DLD1 (cell line): ENCODE data around the gene SLC39A7.
"Not testable (repeated sequence)": the region's sequence is repeated elsewhere in the genome, so short reads cannot be mapped to it uniquely, and the experiment has no call there.

Source experiments
- in situ Hi-C: cut with HindIII; loops from 2 replicates; pipeline ENCODE4 v1.10.0; 2017; ENCODE audit warnings: low sequenced_read_pairs

Gene SLC39A7

GRCh38 chr6:33226503-33227120 lies 25.9 kb downstream of the SLC39A7 start:
- in situ Hi-C loops = not testable (repeated sequence)

DNA sequence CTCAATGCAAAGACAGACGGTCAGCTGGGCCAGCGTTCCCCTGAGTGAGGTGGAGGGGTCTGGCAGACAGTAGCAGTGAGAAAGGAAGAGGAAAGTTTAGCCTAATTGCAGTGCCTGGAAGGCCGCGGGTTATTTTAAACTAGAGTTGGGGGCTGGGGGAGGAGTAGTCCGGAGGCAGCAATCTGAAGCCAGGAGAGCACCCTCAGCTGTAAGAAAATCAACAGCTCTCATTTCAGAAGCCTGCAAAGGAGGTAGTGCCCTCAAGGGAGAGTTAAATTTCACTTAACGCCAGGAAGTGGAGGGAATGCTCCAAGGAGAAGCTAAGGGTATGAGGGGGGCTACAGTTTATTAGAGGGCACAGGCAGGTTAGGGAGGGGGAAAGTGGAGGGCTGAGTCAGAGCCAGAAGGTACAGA lies 34.6 kb downstream of the SLC39A7 start:
- in situ Hi-C loops = no loop called here

GRCh38 chr6:33236328-33236727 lies 35.7 kb downstream of the SLC39A7 start:
- in situ Hi-C loops = no loop called here

GRCh38 chr6:33236852-33237251 lies 36.2 kb downstream of the SLC39A7 start:
- in situ Hi-C loops = no loop called here

DNA sequence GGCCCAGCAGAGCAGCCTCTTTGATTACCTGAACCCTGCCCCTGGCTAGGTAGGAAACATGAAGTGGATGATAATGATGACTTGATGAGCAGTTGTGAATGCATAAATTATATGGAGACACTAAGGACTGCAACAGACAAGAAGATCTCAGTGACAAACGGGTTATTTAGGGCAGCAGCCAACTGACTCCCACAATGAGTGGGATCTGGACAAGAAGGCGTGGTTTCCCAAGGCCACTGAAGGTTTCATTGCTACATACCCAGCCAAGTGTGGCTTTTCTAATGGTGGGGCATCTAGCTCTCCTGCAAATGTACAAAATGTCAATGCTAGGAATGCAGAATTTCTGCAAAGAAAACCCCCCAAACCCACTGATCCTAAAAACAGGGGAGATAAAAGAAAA lies 37.1 kb downstream of the SLC39A7 start:
- in situ Hi-C loops = no loop called here

DNA sequence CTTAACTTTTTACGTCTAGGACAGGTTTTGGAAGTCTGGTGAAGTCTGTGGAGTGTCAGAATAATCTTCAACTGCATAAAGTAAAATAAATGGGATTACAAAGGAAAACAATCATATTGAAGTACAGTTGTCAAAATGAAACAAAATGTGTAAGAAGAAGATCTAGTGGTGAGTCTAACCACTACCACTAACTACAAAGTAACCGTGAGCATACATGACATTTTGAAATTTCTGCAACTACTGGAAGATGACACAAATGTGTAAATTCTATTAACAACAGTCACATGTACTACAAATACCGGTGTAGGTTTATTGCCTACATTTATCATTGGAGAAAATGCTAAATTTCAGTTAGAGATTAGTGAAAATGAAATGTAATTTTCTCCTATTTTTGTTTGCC lies 41.3 kb downstream of the SLC39A7 start:
- in situ Hi-C loops = no loop called here

- in situ Hi-C loops = no loop called here
Observed at GRCh38 chr6:33243476-33243875, 42.8 kb downstream of the SLC39A7 start.

DNA sequence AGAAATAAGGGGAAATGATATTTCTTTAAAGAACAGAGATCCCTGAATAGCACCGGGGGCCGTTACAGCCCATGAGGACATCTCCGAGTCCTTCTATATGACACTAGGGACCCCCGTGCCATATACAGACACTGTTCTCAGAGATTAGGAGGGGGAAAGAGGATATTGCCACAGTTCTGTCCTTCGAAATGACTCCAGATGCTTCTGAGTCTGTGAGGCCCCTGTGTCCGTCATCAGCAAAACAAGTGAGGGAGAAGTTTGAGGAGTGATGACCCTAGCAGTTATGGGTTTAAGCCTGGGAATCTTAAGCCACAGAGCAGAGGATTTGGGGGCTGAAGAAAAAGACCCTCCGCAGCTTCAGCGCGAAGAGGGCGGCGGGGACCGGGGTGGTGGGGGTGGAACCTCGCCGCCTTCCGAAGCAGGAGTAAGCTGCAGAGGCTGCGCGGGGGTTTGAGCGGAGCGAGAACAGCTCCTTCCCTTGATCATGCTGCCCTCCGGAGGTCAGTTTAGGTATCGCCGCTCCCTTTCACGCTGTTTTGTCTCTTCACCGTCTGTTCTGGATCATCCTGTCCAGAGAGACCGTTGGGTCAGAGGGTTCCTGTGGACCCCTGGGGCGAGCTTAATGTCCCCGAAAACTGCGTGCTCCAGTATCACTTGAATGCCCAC lies 47.4 kb downstream of the SLC39A7 start:
- in situ Hi-C loops = no loop called here

DNA sequence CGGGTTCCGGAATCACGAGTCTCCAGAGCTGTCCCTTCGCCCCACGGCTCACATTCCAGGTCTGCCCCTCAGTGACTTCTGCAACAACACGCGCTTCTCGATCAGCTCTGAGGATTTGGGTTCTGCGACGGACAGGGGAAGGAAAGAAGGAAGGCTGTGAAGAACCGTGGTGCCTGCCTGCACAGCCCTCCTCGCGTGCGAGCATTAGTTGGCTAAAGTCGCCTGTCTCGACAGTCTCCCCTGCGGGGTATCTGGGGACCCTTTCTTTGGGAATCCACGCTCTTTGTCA lies 47.9 kb downstream of the SLC39A7 start:
- in situ Hi-C loops = no loop called here

DNA sequence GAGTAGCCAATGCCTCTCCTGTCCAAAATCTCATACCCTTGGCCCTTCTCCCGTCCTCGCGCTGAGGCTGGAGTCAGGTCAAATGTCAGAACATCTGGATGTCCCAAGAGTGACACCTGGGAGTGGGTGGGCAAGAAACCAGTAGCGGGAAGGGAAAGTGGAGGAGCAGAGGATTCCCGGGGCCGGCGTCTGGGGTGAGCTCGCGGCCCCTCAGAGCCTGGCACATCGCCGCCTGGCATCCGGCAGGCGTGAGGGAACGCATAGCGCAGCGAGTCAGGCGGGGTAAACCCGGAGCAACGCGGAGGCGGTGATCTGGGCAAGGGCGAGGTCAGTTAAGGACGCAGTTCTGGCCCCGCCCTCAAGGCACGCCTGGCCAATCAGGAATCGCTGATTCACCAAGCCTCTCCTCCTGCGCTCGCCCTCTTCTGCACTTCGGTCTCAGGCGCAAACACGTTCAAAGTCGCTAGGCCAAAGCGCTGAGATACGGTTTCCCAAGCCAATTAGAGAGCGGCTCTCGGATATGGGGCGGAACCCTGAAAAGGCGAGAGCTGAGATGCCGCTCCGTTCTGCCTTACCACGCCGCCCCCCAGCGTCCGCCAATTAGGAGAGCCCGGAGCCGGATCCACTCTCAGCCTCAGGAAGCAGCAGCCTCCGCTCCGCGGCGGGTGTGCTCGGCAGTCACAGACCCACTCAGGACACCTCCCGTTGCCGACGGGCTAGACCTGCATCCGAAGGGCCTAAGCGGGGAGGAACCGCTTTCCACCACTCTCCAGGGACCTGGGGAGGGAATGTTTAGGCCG lies 48.5 kb downstream of the SLC39A7 start:
- in situ Hi-C loops = no loop called here

- in situ Hi-C loops = loop anchor here (25.0 kb wide), 1 partner anchor 113 kb away; no protein-coding TSS in a partner anchor
Observed at GRCh38 chr6:33249732-33250630, 49.3 kb downstream of the SLC39A7 start.

DNA sequence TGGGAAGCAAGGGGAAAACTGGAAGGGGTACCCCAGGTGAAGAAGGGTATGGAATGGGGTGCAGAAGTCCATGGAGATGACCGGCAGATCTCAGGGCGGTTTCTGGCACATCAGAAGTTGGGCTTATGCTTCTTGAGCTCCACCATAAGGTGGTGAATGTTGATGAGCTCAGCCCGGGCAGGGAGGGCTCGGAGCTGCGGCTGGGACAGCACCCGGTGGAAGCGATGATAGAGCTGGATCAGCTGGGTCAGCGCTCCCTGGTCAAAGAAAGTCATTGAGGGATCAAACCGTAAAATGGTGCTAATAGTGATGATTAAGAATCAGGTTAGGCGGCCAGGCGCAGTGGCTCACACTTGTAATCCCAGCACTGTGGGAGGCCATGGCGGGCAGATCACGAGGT lies 50.1 kb downstream of the SLC39A7 start:
- in situ Hi-C loops = loop anchor here (25.0 kb wide), 1 partner anchor 113 kb away; no protein-coding TSS in a partner anchor

- in situ Hi-C loops = loop anchor here (25.0 kb wide), 1 partner anchor 114 kb away; no protein-coding TSS in a partner anchor
Observed at GRCh38 chr6:33251395-33252012, 50.8 kb downstream of the SLC39A7 start.

DNA sequence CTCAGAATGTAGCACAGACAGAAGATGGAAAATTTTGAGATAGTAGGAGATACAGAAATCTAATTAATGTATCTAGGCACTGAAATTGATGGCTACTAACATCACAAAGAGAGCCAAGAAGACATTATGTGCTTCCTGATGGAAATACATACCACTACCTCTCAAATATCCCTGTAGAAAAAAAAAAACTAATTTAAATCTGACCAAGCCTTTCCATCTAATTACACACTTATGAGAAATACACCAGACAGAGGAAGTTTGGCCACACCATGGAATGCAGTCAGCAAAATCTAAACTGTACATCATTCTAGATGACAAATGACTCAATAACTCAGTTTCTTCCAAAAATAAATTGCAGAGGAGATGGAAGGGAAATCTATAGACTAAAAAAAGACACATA lies 52.1 kb downstream of the SLC39A7 start:
- in situ Hi-C loops = loop anchor here (25.0 kb wide), 1 partner anchor 115 kb away; no protein-coding TSS in a partner anchor
